Karpas-422 (cell line): ENCODE measurements around the gene INPP5F. TPM values are rescaled to one million over a fixed set of nuclear protein-coding genes. Genes with fewer than 3 reads are reported as not detected.
A peak's percentile ranks its signal among the peaks of the same experiment; 100 is the strongest.
"Not testable (repeated sequence)": the region's sequence is repeated elsewhere in the genome, so short reads cannot be mapped to it uniquely, and the experiment has no call there.

Experiments
- DNase-seq: peaks from one replicate; pipeline ENCODE4 v3.0.0-alpha.2; 2015
- H2AFZ ChIP-seq: fragments of 200-600 bp; sonication (generic); 2 replicates; pipeline ENCODE4 v1.6.1; 2014; ENCODE audit warnings: antibody characterized with exemption, low read length, mixed read lengths
- H3K27ac ChIP-seq: fragments of 200-600 bp; sonication (generic); 2 replicates; pipeline ENCODE4 v1.5.1; 2014; ENCODE audit warnings: mild to moderate bottlenecking, low read length, moderate library complexity
- H3K27me3 ChIP-seq: fragments of 200-600 bp; sonication (generic); 2 replicates; pipeline ENCODE4 v1.6.1; 2014; ENCODE audit warnings: low read length, mixed read lengths
- H3K36me3 ChIP-seq: fragments of 200-600 bp; sonication (generic); 2 replicates; pipeline ENCODE4 v1.6.1; 2014; ENCODE audit warnings: low read length, mixed read lengths; ENCODE audit not compliant: insufficient read depth
- H3K4me1 ChIP-seq: fragments of 200-600 bp; sonication (generic); 2 replicates; pipeline ENCODE4 v1.6.1; 2014; ENCODE audit warnings: mild to moderate bottlenecking, low read length, mixed read lengths
- H3K4me2 ChIP-seq: fragments of 200-600 bp; sonication (generic); 2 replicates; pipeline ENCODE4 v1.6.1; 2014; ENCODE audit warnings: low read length, low read depth, mild to moderate bottlenecking; ENCODE audit not compliant: poor library complexity, severe bottlenecking
- H3K4me3 ChIP-seq: fragments of 200-600 bp; sonication (generic); 2 replicates; pipeline ENCODE4 v1.5.1; 2014; ENCODE audit warnings: mild to moderate bottlenecking, antibody characterized with exemption, low read length, mixed read lengths
- H3K79me2 ChIP-seq: fragments of 200-600 bp; sonication (generic); 2 replicates; pipeline ENCODE4 v1.6.1; 2014; ENCODE audit warnings: mild to moderate bottlenecking, low read length, mixed read lengths
- H3K9ac ChIP-seq: fragments of 200-600 bp; sonication (generic); 2 replicates; pipeline ENCODE4 v1.6.0; 2014; ENCODE audit warnings: low read length
- H3K9me2 ChIP-seq: fragments of 200-600 bp; sonication (generic), shearing (Covaris generic); replicated peaks from 2 replicates; pipeline ENCODE4 v1.6.0; 2014; ENCODE audit warnings: mild to moderate bottlenecking, low read length, moderate library complexity; ENCODE audit not compliant: insufficient read depth
- H3K9me3 ChIP-seq: fragments of 300-700, 200-600 bp; sonication (generic); 2 replicates; pipeline ENCODE4 v1.6.1; 2014; ENCODE audit warnings: low read length, mixed read lengths
- H4K20me1 ChIP-seq: fragments of 200-600 bp; sonication (generic); 2 replicates; pipeline ENCODE4 v1.6.1; 2014; ENCODE audit warnings: mild to moderate bottlenecking, antibody characterized with exemption, low read length, low read depth; ENCODE audit not compliant: insufficient read depth
- total RNA-seq: library from RNA; depleted of rRNA; stranded (reverse); fragments of >200 nt; shearing (Covaris generic); gene quantifications from 2 replicates; pipeline ENCODE4 v1.2.3, GENCODE V29; 2014; ENCODE audit warnings: low replicate concordance

The INPP5F gene
- total RNA-seq, 1 experiment from 2014 or later = 5.6 TPM

GRCh38 chr10:119780879-119781480 lies 55.1 kb downstream of the INPP5F start:
- Histone ChIP-seq H3K9ac (no peak overlapping the region), H3K9me3 (no peaks in the 10 kb centered on the region), H3K4me2 (no peak overlapping the region), H3K9me2 (no peaks in the 10 kb centered on the region), H2AFZ (no peak overlapping the region), H3K4me1 (peaks cover 21% of the 10 kb centered on the region), H3K36me3 (no peaks in the 10 kb centered on the region), H3K27ac (no peak overlapping the region), H4K20me1 (no peaks in the 10 kb centered on the region), H3K79me2 (no peaks in the 10 kb centered on the region), H3K4me3 (no peak overlapping the region), H3K27me3 (no peaks in the 10 kb centered on the region)
- no peak for DNase-seq

DNA sequence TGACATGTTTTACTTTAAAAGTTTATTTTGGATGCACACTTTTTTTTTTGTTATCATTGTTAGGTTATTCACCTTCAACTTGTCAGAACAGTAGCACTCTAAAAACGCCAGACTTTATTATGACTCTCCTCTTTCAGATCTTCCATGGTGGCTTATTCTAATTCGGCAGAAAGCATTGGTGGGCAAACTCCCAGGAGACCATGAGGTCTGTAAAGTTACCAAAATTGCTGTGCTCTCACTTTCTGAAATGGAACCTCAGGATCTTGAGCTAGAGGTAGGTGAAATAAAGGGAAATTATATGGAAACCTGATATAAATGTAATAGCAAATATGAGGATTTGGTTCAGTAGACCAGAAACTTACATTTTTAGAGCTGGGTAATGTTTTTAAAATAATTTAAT lies 55.6 kb downstream of the INPP5F start:
- no peak overlapping the region for H3K9ac ChIP-seq
- no peaks in the 10 kb centered on the region for H3K9me2 ChIP-seq
- H2AFZ ChIP-seq = no peak overlapping the region
- H3K79me2 ChIP-seq = no peaks in the 10 kb centered on the region
- H3K4me1 ChIP-seq = peaks cover 21% of the 10 kb centered on the region
- no peaks in the 10 kb centered on the region for H3K27me3 ChIP-seq
- no peak overlapping the region for H3K4me3 ChIP-seq
- DNase-seq = no peak
- no peak overlapping the region for H3K27ac ChIP-seq
- no peak overlapping the region for H3K4me2 ChIP-seq
- H3K9me3 ChIP-seq = no peaks in the 10 kb centered on the region
- no peaks in the 10 kb centered on the region for H4K20me1 ChIP-seq
- H3K36me3 ChIP-seq = no peaks in the 10 kb centered on the region

DNA sequence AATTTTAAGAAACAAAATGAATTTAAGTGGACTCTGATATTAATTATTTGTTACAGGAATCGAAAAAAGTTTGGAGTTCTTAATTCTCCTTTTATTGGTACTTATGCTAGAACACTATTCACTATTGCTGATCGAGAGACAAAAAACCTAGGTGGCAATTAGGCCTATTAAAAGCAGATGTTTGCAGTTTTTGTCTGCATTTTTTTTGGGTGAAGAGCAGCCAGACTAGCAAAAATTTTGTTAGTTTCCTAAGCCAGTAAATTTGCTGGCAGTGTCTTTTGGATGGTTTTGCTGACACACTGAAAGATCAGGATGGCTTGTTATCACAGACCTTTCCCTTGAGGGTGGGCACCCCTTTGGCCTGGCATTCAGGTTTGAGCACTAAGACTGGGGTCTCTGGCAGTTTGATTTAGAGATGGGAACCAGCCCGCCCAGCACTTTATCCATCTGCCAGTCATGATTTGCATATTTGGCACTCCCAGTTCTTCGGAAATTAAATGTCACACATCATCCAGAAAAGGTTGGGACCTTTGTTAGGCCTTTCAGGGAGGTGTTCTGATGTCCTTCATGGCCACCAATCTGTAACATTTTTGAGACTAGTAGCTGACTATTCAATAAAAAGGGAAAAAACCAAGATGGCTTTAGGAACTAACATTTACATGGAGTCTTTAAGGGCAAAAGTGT lies 57.3 kb downstream of the INPP5F start:
- Histone ChIP-seq H3K9me3 (no peaks in the 10 kb centered on the region), H3K27me3 (no peaks in the 10 kb centered on the region), H3K27ac (no peak overlapping the region), H3K4me3 (peak overlapping the region; percentile 31; the same call in 1 of the 2 replicates), H2AFZ (peak overlapping the region; percentile 79; the same call in 1 of the 2 replicates), H3K36me3 (no peaks in the 10 kb centered on the region), H3K79me2 (no peaks in the 10 kb centered on the region), H3K4me2 (peak overlapping the region; percentile 63), H3K4me1 (peaks cover 21% of the 10 kb centered on the region), H4K20me1 (no peaks in the 10 kb centered on the region), H3K9ac (no peak overlapping the region), H3K9me2 (no peaks in the 10 kb centered on the region)
- DNase-seq = no peak

DNA sequence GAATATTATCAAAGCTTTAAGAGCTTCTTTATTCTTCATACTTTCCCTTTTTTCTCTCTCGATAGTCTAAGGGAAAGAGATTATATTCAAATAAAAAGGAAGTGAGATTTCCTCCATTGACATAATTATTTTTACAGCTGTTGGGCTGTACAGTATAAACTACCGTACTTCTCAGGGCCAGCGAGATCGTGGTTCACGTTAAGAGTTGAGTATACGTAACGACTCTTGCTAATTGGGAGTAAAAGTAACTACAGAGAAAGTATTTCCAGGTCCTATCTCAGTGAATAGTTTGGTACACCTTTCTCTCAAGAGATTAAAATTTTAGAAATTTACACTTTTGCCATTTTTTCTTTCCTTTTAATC lies 57.8 kb downstream of the INPP5F start:
- H3K27ac ChIP-seq = no peak overlapping the region
- H3K9me3 ChIP-seq = no peaks in the 10 kb centered on the region
- DNase-seq = no peak
- H3K27me3 ChIP-seq = no peaks in the 10 kb centered on the region
- H3K9me2 ChIP-seq = no peaks in the 10 kb centered on the region
- peak overlapping the region; percentile 63 for H3K4me2 ChIP-seq
- H3K36me3 ChIP-seq = no peaks in the 10 kb centered on the region
- H2AFZ ChIP-seq = peak overlapping the region; percentile 79; the same call in 1 of the 2 replicates
- peak overlapping the region; percentile 31; the same call in 1 of the 2 replicates for H3K4me3 ChIP-seq
- H3K4me1 ChIP-seq = peaks cover 21% of the 10 kb centered on the region
- H3K79me2 ChIP-seq = no peaks in the 10 kb centered on the region
- H3K9ac ChIP-seq = no peak overlapping the region
- no peaks in the 10 kb centered on the region for H4K20me1 ChIP-seq

GRCh38 chr10:119784340-119785067 lies 58.7 kb downstream of the INPP5F start:
- Histone ChIP-seq H3K9ac (no peak overlapping the region), H3K79me2 (no peaks in the 10 kb centered on the region), H3K4me2 (peak overlapping the region; percentile 63), H3K27ac (no peak overlapping the region), H3K4me3 (no peak overlapping the region), H2AFZ (no peak overlapping the region), H4K20me1 (no peaks in the 10 kb centered on the region), H3K9me3 (no peaks in the 10 kb centered on the region), H3K4me1 (peaks cover 21% of the 10 kb centered on the region), H3K9me2 (no peaks in the 10 kb centered on the region), H3K36me3 (no peaks in the 10 kb centered on the region), H3K27me3 (no peaks in the 10 kb centered on the region)
- no peak for DNase-seq

- Histone ChIP-seq H3K9ac (no peak overlapping the region), H3K4me2 (no peak overlapping the region), H2AFZ (no peak overlapping the region)
Measured at GRCh38 chr10:119786117-119786769, 60.4 kb downstream of the INPP5F start.

GRCh38 chr10:119795101-119795500 lies 69.3 kb downstream of the INPP5F start:
- not testable (repeated sequence) for H3K4me2 ChIP-seq, H3K27me3 ChIP-seq, H3K4me3 ChIP-seq, H3K36me3 ChIP-seq, H3K79me2 ChIP-seq, DNase-seq, H4K20me1 ChIP-seq, H2AFZ ChIP-seq, H3K9me3 ChIP-seq, H3K9ac ChIP-seq, H3K4me1 ChIP-seq, H3K27ac ChIP-seq, H3K9me2 ChIP-seq

More at GRCh38 chr10:119786117-119786769, 60.4 kb downstream of the INPP5F start:
- no peaks in the 10 kb centered on the region for H3K9me2 ChIP-seq
- H3K4me3 ChIP-seq = no peak overlapping the region
- H4K20me1 ChIP-seq = no peaks in the 10 kb centered on the region
- peaks cover 21% of the 10 kb centered on the region for H3K4me1 ChIP-seq
- H3K9me3 ChIP-seq = no peaks in the 10 kb centered on the region
- no peak overlapping the region for H3K27ac ChIP-seq
- no peaks in the 10 kb centered on the region for H3K36me3 ChIP-seq
- H3K27me3 ChIP-seq = no peaks in the 10 kb centered on the region
- H3K79me2 ChIP-seq = no peaks in the 10 kb centered on the region
- DNase-seq = no peak

DNA sequence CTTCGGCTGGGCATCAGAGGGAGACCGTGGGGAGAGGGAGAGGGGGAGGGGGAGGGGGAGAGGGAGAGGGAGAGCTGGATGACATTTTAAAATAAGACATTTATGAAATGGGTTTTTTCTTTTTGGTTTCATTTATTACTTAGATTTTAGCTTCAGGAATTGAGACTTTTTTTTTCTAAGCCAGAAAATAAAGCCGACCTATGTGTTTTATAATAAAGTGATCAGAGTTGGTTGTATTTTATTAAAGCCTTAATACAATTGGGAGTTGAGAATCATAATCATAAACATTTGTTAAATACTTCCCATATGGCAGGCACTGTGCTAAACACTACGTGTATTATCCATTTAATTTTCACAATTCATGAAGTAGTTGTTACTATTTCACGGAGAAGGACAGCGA lies 70.2 kb downstream of the INPP5F start:
- DNase-seq = no peak
- Histone ChIP-seq H3K9me3 (no peaks in the 10 kb centered on the region), H3K79me2 (no peaks in the 10 kb centered on the region), H3K4me2 (no peak overlapping the region), H4K20me1 (no peaks in the 10 kb centered on the region), H3K4me3 (no peak overlapping the region), H3K27ac (no peak overlapping the region), H3K36me3 (no peaks in the 10 kb centered on the region), H3K4me1 (peaks cover 10% of the 10 kb centered on the region), H2AFZ (no peak overlapping the region), H3K9me2 (no peaks in the 10 kb centered on the region), H3K27me3 (no peaks in the 10 kb centered on the region), H3K9ac (no peak overlapping the region)
